OCI-M1 (cell line): ENCODE data around the gene SFMBT2.

Experiments
- DNase-seq: peaks from one replicate; lab custom pipeline; 2025; lab: John Stamatoyannopoulos, UW

SFMBT2 gene

GRCh38 chr10:7136016-7136415, 274.8 kb downstream of the SFMBT2 start:
- no peak for DNase-seq

DNA sequence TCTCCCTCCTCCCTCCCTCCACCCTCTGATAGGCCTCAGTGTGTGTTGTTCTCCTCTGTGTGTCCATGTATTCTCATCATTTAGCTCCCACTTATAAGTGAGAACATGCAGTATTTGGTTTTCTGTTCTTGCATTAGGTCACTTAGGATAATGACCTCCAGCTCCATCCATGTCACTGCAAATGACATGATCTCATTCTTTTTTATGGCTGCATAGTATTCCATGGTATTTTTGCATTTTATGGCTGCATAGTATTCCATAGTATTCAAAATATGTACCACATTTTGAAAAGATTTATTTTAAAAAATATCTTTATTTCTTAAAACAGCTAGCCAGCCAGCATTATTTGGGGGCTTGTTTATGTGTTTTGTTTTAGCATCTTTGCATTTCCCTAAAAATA, 275.6 kb downstream of the SFMBT2 start:
- DNase-seq, result no peak

GRCh38 chr10:7134448-7134847, 276.4 kb downstream of the SFMBT2 start:
- no peak for DNase-seq

DNA sequence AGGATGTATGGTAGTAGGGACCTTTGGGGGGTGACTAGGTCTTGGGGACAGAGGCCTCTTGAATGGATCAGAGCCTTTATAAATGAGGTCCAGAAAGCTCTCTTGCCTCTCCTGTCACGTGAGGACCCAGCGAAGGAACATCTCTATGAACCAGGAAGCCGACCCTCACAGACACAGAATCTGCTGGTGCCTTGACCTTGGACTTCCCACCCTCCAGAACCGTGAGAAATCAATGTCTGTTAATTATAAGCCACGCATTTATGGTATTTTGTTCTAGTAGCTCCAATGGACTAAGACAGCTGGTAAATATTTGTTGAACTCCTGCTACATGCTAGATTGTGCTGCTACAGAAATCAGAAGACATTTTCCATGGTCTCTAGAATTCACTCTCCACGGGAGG, 276.9 kb downstream of the SFMBT2 start:
- DNase-seq, result no peak

DNA sequence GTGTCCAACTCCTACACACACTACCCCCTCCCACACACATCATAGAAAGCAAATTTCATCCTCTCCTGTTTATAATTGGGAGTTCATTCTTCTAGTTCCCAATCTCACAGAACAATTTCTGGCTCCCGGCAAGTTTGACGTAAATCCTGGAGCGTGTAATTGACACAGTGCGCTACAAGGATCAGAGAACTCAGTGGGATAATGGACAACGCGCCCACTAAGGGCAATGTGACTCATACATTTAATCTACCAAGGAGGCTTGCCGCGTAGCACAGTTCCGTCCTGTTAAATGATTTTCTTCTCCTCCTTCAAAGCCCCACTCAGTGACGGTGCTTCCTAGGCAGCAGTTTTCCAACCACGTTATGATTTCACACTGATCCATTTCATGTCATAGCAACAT, 277.6 kb downstream of the SFMBT2 start:
- no peak for DNase-seq

DNA sequence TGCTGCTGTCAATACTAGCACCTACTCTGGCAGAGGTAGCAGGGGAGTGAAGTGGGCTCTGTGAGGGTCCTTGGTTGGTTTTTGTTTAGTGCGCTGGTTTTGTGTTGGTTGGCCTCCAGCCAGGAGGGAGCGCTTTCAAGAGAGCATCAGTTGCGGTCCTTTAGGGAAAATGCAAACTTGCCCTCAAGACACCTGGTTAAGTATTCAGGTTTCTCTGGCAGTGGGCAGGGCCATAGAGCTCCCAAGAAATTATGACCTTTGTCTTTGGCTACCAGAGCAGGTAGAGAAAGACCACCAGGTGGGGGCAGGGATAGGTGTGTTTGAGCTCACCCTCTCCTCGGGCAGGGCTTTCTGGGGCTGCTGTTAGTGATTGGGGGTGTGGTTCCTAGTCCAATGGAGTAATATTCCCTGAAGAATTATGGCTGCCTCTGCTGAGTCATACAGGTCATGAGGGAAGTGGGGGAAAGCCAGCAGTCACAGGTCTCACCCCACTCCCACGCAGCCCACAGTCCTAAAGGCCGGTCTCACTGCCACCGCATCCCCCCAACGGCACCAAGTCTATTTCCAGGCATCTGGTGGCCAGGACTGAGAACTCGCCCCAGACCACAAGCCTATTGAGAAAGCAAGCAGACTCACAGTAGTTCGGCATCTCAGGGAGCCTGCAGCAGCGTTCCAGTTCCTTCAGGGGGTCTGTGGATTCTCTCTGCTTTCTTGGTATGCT, 280.5 kb downstream of the SFMBT2 start:
- DNase-seq, result no peak

DNA sequence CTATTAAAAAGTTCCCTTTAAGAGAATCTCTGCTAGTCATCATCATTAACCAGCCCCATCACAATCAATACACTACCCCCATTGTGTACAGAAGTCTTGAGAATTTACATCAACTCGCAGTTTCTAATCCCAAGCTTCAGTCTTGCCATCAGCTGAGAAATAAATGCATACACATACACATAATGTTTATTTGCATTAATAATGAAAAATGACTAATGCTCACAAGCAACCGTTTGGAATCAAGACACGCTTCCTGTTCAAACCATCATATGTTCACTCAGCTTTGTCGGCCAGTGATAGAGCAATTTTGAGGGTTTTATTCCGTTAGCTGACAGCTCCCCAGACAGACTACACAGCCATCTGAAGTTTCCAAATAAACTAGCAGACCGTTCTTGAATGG, 287.1 kb downstream of the SFMBT2 start:
- no peak for DNase-seq

DNA sequence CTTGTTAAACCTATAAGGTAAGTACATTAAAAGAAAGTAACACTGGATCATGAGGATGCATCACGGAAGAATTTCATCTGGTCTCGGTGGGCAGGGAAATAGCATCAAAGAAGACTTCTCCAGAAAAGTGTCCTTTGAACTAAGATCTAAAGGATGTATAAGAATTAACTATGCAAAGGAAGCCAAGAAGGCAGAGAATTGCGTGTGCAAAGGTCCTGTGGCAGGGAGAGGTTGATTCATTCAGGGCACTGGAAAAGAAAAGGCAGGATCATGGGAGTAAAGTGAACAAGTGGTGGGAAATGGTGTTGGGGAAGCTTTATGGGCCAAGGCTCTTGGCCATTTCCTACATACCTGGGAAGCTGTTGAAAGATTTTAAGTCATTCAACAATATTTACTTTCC, 288.3 kb downstream of the SFMBT2 start:
- DNase-seq, result no peak

GRCh38 chr10:7121154-7121797, 289.6 kb downstream of the SFMBT2 start:
- DNase-seq, result peak; percentile 75

DNA sequence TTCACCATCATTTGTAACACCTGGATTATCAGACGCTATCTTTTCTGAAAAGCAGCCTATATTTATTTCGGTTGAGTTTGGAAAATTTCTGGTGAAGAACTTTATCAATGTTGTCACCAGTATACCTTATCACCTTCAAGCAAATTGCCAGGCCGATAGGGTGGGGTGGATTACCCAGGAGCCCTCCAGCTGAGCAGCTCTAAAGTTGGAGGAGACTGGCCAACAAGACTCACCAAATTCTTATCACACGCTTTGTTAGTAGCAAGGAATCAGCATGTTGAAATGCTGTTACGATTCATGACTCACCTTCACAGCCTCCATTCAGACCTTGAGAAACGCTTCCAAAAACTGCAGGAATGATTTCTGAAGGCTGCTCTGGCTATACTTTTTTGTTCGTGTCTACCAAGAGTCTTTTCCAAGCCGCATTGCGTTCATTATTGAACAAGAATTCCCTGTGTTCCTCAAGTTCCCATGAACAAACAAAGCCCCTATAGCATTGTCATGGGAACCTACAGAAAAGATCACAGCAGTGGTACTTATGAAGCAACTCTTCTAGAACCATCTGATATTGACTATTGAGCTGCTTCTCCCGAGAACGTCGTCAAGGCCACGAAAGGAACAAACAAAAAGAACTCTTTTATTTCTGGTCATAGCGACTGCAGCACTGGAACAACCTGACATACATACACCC, 291.4 kb downstream of the SFMBT2 start:
- no peak for DNase-seq

DNA sequence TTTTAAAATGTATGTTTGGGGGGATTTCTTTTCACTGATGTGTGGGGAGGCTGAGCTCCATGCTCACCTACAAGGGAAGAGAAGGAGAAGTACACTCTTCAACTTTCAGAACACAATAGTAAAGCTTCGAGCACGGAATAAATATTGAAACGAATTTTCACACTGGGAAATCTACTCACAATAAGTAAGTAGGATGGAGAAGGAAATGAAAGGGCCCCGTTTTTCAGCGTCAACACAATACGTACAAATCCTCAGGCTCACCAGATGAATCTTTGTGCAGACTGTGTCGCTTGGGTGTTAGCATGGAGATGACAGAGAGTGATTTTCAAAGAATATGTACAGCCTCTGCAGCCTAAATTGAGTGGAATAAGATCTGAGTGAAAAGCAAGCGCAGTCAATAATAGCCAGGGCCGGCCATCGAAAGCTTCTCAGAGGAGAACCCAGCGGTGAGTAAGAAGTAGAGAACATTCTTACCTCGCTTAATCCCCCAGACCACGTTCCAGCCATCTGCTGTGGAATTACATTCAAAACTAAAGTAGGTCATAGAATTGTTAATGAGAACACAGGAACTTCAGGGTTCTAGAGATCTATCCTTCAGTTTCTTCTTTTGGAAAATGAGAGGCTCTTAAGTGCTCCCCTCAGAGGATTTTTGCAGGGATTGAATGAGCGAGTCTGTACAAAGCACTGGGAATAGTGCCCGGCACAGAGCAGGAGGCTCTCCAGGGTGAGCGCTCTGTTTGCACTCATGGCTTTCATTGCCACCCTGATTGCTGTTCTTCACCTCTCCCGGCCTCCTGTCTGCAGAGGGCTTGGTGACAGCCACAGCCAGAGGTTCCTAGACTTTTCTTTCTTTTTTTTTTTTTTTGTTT, 292.8 kb downstream of the SFMBT2 start:
- DNase-seq, result no peak

DNA sequence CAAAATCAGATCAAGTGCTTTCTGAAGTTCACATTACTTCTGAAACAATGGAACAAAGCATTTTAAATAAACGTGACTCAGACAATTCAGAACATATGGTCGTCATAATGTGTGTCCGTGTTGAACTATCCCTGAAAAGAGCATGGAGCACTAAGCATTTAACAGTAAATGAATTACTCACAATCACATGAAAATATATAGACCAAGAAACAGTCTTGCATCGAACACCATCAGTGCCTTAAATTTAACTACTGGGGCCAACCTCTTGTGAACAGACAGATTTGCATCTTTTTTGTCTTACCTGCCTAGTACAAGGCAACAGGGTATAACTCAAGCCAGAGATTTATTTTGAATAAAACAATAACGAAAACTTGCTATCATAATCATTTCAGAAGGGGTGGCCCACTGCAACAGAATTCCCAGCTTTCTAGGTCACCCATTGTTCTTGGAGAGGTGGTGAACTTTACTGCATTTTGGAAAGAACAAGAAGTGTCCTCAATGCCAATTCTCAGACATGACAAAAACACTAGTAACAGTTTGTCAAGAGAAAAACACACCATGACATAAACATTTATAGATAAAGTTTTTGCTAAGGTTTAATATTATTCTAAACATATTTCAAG, 293.5 kb downstream of the SFMBT2 start:
- no peak for DNase-seq

GRCh38 chr10:7111561-7111960, 299.3 kb downstream of the SFMBT2 start:
- DNase-seq, result no peak

DNA sequence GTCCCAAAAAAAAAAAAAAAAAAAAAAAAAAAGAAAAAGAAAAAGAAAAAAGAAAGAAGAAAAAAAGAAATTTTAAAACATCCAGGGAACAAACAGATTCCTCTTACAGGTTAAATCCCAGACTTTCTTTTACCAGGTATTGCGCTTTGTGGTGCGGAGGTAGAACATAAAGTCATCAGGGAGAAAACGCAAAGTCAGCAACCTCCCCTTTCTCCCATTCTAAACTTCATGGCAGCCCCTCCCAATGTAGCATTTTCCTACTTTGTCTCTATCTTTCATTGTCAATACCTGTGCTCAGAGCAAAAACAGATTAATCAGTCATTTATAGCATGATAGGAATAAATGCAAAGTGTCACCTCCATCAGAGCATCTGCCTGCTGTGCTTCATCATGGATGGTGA, 299.7 kb downstream of the SFMBT2 start:
- DNase-seq, result no peak
